WTC11 (cell line): Measurements from ENCODE around the gene SEPTIN10. TPM values are rescaled to one million over a fixed set of nuclear protein-coding genes. Genes with fewer than 3 reads are reported as not detected.

Source experiments
- ATAC-seq: fragments of 200-7000 bp; cut with Tn5 transposase; 2 replicates; pipeline ENCODE4 v1.10.0; 2021; ENCODE audit warnings: mild to moderate bottlenecking, moderate library complexity
- CTCF ChIA-PET: fragments of 300-600 bp; sonication (Branson Sonifier 250); formaldehyde crosslinking; loops from one replicate; lab custom pipeline; 2021; ENCODE audit warnings: antibody characterized with exemption; lab: Charles Lee
- POLR2A ChIA-PET: fragments of 350-600 bp; sonication (Branson Sonifier 250); formaldehyde crosslinking; loops from one replicate; lab custom pipeline; 2021; ENCODE audit warnings: antibody characterized with exemption; lab: Charles Lee
- DNase-seq: peaks from one replicate; pipeline ENCODE4 v3.0.0; 2021; ENCODE audit warnings: low spot score
- H3K27ac Mint-ChIP-seq: 2 replicates; pipeline ENCODE4 v1.8.0; 2021; ENCODE audit warnings: mixed read lengths
- H3K27me3 Mint-ChIP-seq: 2 replicates; pipeline ENCODE4 v1.8.0; 2021; ENCODE audit warnings: low read depth, mild to moderate bottlenecking, moderate library complexity, mixed read lengths
- H3K36me3 Mint-ChIP-seq: 2 replicates; pipeline ENCODE4 v1.8.0; 2021; ENCODE audit warnings: mixed read lengths
- H3K4me1 Mint-ChIP-seq: 2 replicates; pipeline ENCODE4 v1.8.0; 2022; ENCODE audit warnings: mixed read lengths
- H3K4me3 Mint-ChIP-seq: 2 replicates; pipeline ENCODE4 v1.8.0; 2021; ENCODE audit warnings: mild to moderate bottlenecking, moderate library complexity, mixed read lengths
- H3K9me3 Mint-ChIP-seq: 2 replicates; pipeline ENCODE4 v1.8.0; 2021; ENCODE audit warnings: mixed read lengths
- GTF2I ChIP-seq: fragments of 250-450 bp; sonication (Bioruptor Pico); conservative IDR thresholded peaks from 2 replicates; pipeline ENCODE4 v1.4.0; 2021; ENCODE audit warnings: mild to moderate bottlenecking
- JUN ChIP-seq: sonication (generic); formaldehyde crosslinking; IDR thresholded peaks from 2 replicates; pipeline ENCODE4 v1.8.0; 2023; ENCODE audit warnings: mild to moderate bottlenecking, missing genetic modification reagents
- MXD4 ChIP-seq: fragments of 250-450 bp; sonication (Bioruptor Pico); IDR thresholded peaks from 2 replicates; pipeline ENCODE4 v1.8.0; 2021; ENCODE audit warnings: mild to moderate bottlenecking, moderate library complexity, borderline replicate concordance
- SMAD3 ChIP-seq: sonication (generic); formaldehyde crosslinking; IDR thresholded peaks from 2 replicates; pipeline ENCODE4 v1.8.0; 2022; ENCODE audit warnings: missing genetic modification reagents, mild to moderate bottlenecking, borderline replicate concordance
- TCF7 ChIP-seq: sonication (generic); formaldehyde crosslinking; IDR thresholded peaks from 2 replicates; pipeline ENCODE4 v1.8.0; 2022; ENCODE audit warnings: mild to moderate bottlenecking, low read depth, missing genetic modification reagents, moderate library complexity
- TP53 ChIP-seq: sonication (generic); formaldehyde crosslinking; IDR thresholded peaks from 2 replicates; pipeline ENCODE4 v1.8.1; 2023; ENCODE audit warnings: mild to moderate bottlenecking, missing genetic modification reagents
- ZNF121 ChIP-seq: sonication (generic); formaldehyde crosslinking; IDR thresholded peaks from 2 replicates; pipeline ENCODE4 v1.8.0; 2023; ENCODE audit warnings: missing genetic modification reagents
- ZNF416 ChIP-seq: fragments of 250-450 bp; sonication (Bioruptor Pico); IDR thresholded peaks from 2 replicates; pipeline ENCODE4 v1.9.0; 2021; ENCODE audit warnings: mild to moderate bottlenecking, inconsistent platforms
- total RNA-seq: library from RNA; stranded (reverse); gene quantifications from 3 replicates; pipeline ENCODE4 v1.2.3, GENCODE V29; 2021
- TF ChIP-seq, protein P1 (sequence below): sonication (generic); formaldehyde crosslinking; IDR thresholded peaks from 2 replicates; pipeline ENCODE4 v1.8.0; 2022; ENCODE audit warnings: mild to moderate bottlenecking, missing genetic modification reagents
- TF ChIP-seq, protein P2 (sequence below): fragments of 200-600 bp; IDR thresholded peaks from 2 replicates; pipeline ENCODE4 v1.8.0; 2022; ENCODE audit warnings: antibody characterized with exemption
- TF ChIP-seq, protein P3 (sequence below): sonication (generic); formaldehyde crosslinking; IDR thresholded peaks from 2 replicates; pipeline ENCODE4 v1.8.0; 2023; ENCODE audit warnings: missing genetic modification reagents, mild to moderate bottlenecking, borderline replicate concordance
- TF ChIP-seq, protein P4 (sequence below): sonication (generic); formaldehyde crosslinking; IDR thresholded peaks from 2 replicates; pipeline ENCODE4 v1.8.1; 2023; ENCODE audit warnings: mild to moderate bottlenecking, missing genetic modification reagents, moderate library complexity
- TF ChIP-seq, protein P5 (sequence below): sonication (generic); formaldehyde crosslinking; conservative IDR thresholded peaks from 2 replicates; pipeline ENCODE4 v1.8.1; 2022; ENCODE audit warnings: mild to moderate bottlenecking, missing genetic modification reagents
- TF ChIP-seq, protein P6 (sequence below): fragments of 250-450 bp; sonication (Bioruptor Pico); IDR thresholded peaks from 2 replicates; pipeline ENCODE4 v1.9.0; 2021; ENCODE audit warnings: mild to moderate bottlenecking

SEPTIN10 gene
- total RNA-seq, 1 experiment from 2014 or later, result 86.8 TPM

DNA sequence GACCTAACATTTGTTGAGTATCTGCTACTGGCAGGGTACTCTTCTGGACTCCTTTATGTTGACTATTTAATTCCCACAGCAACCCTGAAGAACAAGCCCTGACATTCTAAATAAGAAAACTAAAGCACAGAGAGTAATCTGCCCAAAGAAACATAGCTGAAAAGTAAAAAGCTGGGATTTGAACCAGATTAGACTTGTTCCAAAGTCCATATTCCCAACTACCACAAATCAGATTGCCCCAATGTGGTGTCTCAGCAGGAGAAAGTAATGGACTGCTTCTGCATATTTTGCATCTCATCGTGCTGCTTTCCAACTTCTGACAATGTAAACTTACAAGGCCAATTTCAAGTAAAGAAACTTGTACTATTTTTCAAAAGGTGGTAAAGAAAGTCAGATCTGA, 56.5 kb downstream of the SEPTIN10 start:
- DNase-seq (no peak), ATAC-seq (no peak)
- Mint-ChIP-seq H3K36me3 (peaks cover 42% of the 10 kb centered on the region), H3K27me3 (no peaks in the 10 kb centered on the region), H3K27ac (no peak overlapping the region), H3K9me3 (no peaks in the 10 kb centered on the region; the same call in 1 of the 2 replicates), H3K4me3 (no peak overlapping the region), H3K4me1 (peaks cover 9% of the 10 kb centered on the region)
- TF ChIP-seq MXD4 (CRISPR knock-in tag) (no peak), SMAD3 (CRISPR knock-in tag) (no peak), TCF7 (CRISPR knock-in tag) (no peak), GTF2I (CRISPR knock-in tag) (no peak), TP53 (no peak)
- TF ChIP-seq, protein P1, sequence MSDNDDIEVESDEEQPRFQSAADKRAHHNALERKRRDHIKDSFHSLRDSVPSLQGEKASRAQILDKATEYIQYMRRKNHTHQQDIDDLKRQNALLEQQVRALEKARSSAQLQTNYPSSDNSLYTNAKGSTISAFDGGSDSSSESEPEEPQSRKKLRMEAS, result no peak
- TF ChIP-seq, protein P2, sequence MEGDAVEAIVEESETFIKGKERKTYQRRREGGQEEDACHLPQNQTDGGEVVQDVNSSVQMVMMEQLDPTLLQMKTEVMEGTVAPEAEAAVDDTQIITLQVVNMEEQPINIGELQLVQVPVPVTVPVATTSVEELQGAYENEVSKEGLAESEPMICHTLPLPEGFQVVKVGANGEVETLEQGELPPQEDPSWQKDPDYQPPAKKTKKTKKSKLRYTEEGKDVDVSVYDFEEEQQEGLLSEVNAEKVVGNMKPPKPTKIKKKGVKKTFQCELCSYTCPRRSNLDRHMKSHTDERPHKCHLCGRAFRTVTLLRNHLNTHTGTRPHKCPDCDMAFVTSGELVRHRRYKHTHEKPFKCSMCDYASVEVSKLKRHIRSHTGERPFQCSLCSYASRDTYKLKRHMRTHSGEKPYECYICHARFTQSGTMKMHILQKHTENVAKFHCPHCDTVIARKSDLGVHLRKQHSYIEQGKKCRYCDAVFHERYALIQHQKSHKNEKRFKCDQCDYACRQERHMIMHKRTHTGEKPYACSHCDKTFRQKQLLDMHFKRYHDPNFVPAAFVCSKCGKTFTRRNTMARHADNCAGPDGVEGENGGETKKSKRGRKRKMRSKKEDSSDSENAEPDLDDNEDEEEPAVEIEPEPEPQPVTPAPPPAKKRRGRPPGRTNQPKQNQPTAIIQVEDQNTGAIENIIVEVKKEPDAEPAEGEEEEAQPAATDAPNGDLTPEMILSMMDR, result no peak
- TF ChIP-seq, protein P3, sequence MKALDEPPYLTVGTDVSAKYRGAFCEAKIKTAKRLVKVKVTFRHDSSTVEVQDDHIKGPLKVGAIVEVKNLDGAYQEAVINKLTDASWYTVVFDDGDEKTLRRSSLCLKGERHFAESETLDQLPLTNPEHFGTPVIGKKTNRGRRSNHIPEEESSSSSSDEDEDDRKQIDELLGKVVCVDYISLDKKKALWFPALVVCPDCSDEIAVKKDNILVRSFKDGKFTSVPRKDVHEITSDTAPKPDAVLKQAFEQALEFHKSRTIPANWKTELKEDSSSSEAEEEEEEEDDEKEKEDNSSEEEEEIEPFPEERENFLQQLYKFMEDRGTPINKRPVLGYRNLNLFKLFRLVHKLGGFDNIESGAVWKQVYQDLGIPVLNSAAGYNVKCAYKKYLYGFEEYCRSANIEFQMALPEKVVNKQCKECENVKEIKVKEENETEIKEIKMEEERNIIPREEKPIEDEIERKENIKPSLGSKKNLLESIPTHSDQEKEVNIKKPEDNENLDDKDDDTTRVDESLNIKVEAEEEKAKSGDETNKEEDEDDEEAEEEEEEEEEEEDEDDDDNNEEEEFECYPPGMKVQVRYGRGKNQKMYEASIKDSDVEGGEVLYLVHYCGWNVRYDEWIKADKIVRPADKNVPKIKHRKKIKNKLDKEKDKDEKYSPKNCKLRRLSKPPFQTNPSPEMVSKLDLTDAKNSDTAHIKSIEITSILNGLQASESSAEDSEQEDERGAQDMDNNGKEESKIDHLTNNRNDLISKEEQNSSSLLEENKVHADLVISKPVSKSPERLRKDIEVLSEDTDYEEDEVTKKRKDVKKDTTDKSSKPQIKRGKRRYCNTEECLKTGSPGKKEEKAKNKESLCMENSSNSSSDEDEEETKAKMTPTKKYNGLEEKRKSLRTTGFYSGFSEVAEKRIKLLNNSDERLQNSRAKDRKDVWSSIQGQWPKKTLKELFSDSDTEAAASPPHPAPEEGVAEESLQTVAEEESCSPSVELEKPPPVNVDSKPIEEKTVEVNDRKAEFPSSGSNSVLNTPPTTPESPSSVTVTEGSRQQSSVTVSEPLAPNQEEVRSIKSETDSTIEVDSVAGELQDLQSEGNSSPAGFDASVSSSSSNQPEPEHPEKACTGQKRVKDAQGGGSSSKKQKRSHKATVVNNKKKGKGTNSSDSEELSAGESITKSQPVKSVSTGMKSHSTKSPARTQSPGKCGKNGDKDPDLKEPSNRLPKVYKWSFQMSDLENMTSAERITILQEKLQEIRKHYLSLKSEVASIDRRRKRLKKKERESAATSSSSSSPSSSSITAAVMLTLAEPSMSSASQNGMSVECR (CRISPR knock-in tag), result no peak
- TF ChIP-seq, protein P4, sequence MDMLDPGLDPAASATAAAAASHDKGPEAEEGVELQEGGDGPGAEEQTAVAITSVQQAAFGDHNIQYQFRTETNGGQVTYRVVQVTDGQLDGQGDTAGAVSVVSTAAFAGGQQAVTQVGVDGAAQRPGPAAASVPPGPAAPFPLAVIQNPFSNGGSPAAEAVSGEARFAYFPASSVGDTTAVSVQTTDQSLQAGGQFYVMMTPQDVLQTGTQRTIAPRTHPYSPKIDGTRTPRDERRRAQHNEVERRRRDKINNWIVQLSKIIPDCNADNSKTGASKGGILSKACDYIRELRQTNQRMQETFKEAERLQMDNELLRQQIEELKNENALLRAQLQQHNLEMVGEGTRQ (CRISPR knock-in tag), result no peak
- POLR2A ChIA-PET, result no interaction called here
- CTCF ChIA-PET, result interaction anchor here (1.4 kb wide), 1 partner anchor 10 kb away, joined by 3 read pairs; no protein-coding TSS in a partner anchor

DNA sequence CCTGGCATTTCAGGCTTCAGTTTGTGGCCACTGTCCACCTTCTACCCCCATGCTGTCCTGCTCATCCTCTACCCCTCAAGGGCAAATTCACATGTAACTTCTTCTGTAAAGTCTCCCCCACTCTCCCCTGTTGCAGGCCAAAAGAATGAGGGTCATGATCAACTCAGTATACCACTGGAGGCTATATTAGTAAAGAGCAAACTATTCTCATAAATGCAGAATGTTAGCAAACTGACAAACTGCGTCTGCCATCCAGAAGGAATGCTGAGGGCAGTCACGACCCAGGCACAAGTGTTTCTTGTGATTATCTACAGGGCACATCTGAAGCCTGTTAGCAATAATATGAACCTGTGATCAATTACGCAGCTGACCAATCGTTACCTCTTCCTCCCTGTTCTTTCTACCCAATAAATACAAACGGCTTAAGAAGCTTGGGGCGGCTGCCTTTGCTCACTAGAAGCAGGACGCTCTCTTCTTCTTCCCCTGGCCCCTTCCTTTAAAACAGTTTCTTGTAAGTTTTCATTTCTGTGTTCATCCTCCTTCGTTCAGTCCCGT, 58.3 kb downstream of the SEPTIN10 start:
- POLR2A ChIA-PET, result no interaction called here
- peak overlapping the region; percentile 32; the same call in 1 of the 2 replicates for H3K27ac Mint-ChIP-seq
- ATAC-seq, result no peak
- no peaks in the 10 kb centered on the region for H3K27me3 Mint-ChIP-seq
- no peaks in the 10 kb centered on the region; the same call in 1 of the 2 replicates for H3K9me3 Mint-ChIP-seq
- H3K4me1 Mint-ChIP-seq, result peaks cover 9% of the 10 kb centered on the region
- H3K4me3 Mint-ChIP-seq, result no peak overlapping the region
- H3K36me3 Mint-ChIP-seq, result peaks cover 41% of the 10 kb centered on the region
- CTCF ChIA-PET, result no interaction called here
- no peak for DNase-seq
- TF ChIP-seq JUN (CRISPR knock-in tag), result no peak
- no peak for TF ChIP-seq ZNF121 (CRISPR knock-in tag)
- TF ChIP-seq, protein P5, sequence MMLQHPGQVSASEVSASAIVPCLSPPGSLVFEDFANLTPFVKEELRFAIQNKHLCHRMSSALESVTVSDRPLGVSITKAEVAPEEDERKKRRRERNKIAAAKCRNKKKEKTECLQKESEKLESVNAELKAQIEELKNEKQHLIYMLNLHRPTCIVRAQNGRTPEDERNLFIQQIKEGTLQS, result no peak
- TF ChIP-seq, protein P6, sequence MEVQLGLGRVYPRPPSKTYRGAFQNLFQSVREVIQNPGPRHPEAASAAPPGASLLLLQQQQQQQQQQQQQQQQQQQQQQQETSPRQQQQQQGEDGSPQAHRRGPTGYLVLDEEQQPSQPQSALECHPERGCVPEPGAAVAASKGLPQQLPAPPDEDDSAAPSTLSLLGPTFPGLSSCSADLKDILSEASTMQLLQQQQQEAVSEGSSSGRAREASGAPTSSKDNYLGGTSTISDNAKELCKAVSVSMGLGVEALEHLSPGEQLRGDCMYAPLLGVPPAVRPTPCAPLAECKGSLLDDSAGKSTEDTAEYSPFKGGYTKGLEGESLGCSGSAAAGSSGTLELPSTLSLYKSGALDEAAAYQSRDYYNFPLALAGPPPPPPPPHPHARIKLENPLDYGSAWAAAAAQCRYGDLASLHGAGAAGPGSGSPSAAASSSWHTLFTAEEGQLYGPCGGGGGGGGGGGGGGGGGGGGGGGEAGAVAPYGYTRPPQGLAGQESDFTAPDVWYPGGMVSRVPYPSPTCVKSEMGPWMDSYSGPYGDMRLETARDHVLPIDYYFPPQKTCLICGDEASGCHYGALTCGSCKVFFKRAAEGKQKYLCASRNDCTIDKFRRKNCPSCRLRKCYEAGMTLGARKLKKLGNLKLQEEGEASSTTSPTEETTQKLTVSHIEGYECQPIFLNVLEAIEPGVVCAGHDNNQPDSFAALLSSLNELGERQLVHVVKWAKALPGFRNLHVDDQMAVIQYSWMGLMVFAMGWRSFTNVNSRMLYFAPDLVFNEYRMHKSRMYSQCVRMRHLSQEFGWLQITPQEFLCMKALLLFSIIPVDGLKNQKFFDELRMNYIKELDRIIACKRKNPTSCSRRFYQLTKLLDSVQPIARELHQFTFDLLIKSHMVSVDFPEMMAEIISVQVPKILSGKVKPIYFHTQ (CRISPR knock-in tag), result no peak
- TF ChIP-seq ZNF416 (CRISPR knock-in tag), result no peak
